Activated CD8-positive, alpha-beta memory T cell treated with anti-CD3 and anti-CD28 coated beads for 24 hours (primary cell): ENCODE measurements around the gene JCAD.

Experiments used
- DNase-seq: peaks from one replicate; pipeline ENCODE4 v3.0.0-alpha.2; 2020

The JCAD gene

DNA sequence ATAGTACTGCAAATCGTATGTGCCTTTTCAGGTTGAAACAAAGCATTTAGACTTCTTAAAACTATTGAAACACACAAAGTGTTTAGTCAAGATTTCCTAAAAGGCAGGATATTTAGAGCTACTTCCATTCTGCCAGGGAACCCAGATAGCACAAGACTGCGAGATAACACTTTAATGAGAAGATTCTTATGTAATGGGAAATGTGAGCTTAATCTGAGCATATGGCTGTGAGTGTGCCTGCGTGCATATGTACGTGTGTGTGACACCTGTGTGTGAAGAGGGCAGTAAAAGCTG, 14.3 kb upstream of the JCAD start:
- no peak for DNase-seq

DNA sequence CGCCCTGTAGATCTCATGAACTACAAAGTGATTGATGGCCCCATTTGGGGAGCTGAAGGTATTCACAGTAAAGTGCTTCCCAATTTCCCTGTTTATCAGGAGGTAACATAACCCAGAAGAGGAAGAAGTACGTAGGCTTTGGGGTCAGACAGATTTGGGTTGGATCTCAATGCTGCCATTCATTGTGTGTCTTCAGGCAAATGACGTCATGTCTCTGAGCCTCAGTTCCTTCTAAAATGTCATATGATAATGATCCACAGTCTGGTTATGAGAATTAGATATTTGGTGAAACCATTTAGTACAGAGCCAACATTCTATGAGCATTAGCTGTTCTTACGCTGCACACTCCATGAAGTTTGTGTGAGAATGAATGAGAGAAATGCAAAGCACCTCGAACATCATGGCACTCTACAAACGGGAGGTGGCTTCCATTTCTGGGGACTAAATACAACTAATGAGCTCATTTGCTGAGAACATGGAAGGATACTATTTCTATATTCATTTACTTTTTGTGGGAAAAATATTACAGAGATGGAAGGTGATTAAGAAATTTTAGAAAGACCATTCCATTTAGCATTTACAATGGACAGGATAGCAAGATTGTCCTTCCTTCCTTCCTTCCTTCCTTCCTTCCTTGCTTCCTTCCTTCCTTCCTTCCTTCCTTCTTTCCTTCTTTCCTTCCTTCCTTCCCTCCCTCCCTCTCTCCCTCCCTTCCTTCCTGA, 13.8 kb upstream of the JCAD start:
- no peak for DNase-seq

DNA sequence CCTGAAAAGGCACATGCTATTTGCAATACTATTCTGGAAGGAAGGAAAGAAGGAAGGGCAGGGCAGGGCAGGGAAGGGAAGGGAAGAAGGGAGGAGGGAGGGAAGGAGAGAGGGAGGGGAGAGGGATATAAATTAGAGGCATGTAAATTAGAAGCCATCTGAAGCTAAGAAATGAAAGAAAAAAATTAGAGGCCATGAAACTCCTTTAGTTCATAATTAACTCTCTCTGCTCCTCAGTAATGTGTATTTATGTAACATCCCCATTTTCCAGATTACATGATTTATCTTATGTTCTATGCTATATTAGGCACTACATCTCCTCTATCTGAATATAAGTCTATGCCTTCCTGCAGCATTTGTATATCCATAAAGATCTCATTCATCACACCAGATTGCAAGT, 12.7 kb upstream of the JCAD start:
- no peak for DNase-seq

DNA sequence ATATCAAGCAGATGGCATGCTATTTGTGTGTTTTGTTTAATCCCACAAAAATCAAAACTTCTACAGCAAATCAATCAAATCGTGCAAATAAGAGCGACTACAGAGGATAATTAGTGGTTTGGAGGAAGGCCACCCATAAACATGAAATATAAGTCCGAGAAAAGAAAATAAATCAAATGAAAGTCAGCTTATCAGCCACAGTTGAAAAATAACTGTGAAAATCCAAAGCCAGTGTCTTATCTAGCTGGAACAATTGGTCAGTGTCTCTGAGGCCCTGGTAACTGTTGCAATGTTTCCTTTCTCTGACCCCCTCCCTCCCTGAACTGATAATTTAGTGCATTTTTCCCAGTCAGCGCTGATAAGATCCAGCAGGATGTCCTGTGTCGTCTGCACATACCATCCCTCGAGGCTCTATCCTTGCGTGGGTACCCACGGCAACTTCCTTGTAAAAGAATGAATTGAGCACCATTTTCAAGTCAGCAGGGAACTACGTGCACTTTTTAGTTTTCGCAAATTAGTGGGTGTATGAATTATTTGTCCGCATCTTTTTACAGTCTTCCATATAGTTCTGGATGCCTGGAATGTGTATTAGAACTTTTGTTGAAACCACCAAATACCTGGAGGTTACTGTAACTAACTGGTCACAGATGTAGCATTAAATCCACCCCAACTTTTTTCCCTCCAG, 10.8 kb upstream of the JCAD start:
- DNase-seq: no peak

DNA sequence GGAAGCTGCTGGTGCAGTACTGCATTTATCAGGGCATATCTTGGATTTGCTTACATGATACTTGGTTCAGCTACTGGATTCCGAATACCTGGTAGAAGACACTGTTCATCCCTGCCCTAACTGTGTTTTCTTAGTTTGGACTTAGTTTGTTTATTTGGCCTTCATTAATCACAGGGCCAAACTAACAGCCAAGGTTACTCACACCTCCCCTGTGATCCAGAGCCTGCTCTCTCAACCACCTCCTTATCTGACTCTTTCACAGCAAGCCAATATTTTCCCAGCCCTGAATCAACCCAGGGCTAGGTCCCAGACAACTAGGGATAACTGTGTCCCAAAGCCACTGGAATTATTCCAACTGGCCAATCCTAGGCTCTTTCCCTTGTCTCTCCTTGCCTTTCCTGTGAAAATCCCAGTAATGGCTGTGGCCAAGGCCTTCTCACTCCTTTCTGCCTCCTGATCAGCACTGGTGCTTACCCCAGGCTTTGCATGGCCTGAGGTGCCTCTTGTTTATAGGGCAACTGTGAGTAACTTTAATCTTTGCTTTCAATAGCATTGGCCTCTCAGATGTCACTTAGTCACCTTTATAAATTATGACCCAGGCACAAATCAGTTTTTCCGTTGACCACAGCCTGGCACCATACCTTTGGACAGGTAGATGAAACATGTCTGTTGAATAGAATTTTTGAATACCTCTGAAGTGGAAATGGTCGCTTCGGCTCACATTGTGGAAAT, 9.3 kb upstream of the JCAD start:
- DNase-seq: no peak

DNA sequence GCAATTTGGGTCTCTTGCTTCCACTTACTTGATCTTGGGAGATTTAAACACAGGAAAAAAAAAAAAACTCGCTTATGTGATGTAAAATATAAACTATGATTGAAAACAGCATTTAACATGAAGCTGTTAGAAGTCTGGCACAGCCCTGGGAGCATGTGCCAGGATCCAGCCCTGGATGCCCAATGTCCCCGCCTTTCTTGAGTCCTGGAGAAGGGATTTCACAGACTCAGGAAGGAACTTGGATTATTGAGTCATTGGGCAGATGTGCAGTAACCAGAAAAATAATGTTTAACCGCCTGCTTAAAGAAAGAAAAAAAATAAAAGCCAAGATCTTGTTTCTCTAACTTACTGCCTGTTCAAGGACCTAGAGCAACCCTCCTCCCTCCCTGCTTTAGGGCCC, 3.7 kb upstream of the JCAD start:
- DNase-seq: no peak

DNA sequence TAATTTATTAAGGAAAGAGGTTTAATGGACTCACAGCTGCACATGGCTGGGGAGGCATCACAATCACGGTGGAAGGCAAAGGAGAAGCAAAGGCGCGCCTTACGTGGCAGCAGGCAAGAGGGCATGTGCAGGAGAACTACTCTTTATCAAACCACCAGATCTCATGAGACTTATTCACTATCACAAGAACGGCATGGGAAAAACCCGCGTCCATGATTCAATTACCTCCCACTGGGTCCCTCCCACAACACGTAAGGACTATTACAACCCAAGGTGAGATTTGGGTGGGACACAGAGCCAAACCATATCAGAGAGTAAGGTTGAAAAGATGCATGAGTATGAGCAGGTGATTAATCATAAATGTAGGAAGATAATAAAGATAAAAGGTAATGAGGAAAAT, 3.2 kb upstream of the JCAD start:
- DNase-seq: no peak

DNA sequence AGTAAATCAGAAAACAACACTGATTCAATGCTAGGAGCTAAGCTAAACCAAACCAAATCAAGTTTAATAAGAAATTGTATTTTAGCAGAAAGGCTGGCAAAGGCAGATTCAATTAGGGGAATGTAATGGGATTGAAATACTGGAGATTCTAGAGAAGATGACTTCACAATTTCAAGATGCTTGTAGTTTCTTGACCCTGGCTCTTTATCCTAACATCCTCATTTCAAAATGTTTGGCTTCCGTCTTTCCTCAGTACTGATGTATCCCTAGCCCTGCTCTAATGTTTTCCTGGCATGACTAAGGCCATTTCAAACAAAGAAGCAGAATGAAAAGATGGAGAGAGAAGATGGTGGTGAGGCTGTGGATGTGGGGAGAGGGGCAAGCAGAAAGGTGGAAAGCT, 2.7 kb upstream of the JCAD start:
- DNase-seq: no peak

DNA sequence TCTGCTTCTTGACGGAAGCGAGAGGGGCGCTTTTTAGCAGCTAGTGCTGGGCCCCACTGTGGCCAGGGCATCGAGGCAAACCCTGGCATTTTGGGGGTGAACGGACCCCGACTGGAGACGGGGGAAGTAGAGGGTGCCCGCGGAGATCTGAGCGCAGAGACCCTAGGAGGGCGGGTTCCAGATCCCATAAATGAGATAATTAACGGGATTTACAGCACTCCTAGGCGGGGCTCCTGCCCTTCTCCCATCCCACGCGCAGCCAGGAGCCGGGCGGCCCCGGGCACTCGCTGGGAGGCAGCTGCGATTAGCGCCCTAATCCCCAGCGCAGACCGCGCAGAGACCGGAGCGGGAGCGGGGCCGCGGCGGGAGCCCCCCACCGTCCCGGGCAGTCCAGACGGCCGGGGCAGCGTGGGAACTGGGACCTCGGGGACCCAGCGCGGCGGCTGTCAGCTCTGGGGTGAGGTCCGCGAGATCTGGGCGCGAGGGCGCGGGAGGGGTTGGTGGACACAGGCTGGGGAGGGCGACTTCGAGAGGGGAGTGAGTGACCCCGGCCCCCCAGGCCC, 735 bp downstream of the JCAD start:
- DNase-seq: peak; percentile 59

DNA sequence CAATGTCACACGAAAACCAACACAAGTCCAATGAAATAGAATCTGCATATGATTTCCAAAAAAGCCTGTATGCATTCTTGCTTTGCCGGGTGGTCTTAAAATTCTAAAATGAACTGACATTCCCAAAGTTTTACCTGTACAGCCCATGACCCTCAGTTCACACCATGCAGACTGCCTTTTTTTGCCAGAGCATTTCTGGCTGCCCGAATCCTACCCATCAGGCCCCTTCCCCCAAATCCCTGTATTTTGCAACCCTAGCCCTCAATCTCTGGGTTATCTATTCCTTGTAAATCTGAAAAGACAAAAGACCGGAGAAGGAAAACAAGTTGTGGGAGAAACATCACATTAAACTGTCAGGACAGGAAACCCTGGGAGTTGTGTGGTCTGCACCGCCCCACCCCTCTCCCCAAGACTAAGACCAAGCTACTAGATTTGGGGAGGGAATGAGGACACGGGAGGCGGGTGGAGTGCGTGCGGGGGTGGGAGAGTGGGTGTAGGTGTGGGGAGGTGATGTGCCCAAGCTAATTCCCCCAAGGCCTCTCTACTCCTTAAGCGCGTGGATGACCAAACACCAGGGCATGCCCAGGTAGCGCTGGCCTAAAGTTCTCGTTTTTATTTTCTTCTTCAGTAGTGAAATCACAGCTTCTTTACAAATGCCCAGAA, 1.4 kb downstream of the JCAD start:
- DNase-seq: peak; percentile 43

DNA sequence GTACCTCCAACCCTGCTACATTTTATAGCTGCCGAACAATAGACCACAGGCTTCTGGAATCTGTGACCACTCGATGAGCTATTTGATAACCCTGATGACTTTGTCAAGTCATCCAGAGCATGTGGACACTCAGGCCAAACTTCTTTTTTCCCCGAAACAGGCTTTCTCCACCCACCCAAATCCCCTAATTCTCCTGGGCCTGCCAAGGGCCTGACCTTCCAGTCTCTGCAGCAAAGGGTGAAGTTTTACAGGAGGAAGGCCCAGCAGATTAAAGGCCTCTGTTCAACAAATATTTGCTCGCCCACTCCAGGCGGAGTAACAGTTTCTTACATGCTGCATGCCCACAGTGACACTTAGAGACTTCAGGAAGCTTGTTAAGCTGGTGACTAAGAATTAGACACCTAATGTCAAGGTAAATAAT, 2.0 kb downstream of the JCAD start:
- peak; percentile 28 for DNase-seq

DNA sequence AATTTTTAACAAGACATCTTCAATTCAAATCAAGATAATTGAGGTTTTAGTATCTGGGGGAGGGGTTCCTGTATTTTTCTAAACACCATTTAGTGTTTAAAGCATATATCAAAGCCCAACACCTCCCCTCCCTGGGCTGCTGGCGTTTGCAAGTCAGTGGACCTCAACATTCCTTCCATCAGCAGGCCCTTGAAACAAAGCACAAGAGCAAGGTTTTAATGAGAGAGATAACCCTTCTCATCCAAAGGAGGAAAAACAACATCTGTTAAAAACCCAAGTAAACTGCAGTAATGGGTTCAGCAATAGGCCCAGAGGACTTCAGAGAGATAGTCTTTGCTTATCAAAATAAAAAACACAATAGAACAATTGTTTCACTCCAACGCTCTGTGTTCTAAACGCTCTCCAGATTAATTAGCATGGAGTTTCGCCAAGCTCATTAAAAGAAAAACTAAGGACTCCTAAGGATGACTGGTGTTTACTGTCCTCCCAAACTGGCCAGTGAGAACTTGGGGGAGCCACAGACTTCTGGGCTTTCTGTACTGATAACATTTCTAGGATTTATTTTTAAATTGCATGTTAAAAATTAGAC, 2.5 kb downstream of the JCAD start:
- DNase-seq: no peak

DNA sequence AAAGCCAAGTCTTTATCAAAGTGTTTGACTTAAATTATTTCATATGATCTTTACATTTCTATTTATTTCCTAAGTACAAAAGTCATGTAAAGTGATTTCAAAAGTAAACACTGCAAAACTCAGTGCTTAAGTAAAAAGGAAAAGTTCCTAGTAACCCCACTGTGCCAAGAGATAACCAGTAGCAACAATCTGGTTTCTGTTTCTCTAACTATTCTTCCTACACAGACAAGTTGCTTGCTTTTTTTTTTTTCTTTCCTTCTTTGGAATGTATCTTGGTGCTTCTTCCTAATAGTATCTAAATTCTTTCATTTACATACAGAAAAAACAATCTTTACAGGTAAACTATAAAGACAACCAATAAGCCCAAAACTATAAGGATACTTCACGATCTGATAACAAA, 3.1 kb downstream of the JCAD start:
- DNase-seq: no peak

DNA sequence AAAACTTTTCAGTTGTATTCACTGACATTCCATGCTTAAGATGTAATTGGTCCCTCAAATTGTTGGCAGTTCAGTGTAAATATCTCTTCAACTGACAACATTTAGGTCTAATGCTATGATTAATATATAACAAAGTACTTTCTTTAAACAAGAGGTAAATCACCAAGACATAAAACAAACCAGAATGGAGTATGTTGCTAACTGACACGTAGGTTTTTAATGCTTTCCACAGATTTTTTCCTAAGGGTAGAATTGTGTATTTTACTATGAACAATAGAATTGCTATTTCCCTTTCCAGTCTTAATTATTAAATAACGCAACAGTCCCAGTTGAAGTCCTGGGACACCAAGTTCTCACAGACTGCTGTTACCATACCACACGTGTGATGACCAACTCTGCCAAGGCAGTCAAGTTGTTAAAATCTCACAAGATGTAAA, 4.1 kb downstream of the JCAD start:
- no peak for DNase-seq

DNA sequence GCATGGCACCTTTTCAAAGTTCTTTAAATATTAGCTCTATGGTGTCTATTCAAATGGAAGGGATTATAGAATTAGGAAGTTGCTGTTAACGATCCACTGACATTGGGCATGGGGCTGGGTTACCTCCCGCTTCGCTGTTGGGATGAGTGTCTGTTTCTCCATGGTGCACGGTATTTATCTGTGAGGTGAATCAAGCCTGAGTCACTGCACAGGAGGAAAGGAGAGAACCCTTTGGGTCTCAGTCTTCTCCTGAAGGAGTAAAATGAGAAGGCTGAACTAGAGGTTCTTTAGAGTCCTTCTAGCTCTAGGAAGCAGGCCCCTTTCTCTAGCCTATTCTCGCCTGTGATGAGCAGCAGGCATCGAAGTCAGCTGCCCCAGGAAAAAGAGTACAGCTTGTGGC, 7.3 kb downstream of the JCAD start:
- DNase-seq: no peak

DNA sequence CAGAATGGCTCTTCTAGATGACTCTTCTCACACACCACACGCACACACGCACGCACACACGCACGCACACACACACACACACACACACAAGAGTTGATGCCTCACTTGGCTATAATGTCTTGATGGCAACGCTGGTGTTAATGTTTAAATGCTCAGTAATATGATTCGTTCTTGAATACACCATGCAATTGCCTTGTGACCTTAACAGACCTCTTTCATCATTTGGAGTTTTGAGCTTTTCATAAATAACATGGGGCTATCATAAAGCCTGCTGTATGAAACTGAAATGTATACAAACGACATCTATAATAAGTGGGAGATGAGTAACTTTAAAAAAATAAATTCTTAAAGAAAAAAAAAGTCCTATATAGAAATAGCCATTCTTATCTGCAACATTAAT, 8.2 kb downstream of the JCAD start:
- no peak for DNase-seq

DNA sequence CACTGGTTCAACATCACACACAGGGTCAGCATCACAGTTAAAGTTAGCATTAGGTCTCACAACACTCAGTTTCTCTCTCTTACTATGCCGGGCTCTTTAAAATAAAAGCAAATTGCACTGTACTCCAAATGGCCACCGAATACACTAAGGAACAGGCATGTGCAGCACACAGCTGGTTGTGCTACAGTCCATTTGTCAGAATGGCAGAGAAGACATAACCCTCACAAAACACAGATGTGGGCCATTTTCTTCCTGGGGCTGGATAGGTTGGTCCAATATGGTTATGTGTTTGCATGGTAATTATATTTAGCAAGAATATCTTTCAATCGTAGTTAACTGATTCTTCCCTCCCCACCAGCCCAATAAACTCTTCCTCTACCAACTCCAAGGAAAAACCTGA, 9.0 kb downstream of the JCAD start:
- DNase-seq: no peak

DNA sequence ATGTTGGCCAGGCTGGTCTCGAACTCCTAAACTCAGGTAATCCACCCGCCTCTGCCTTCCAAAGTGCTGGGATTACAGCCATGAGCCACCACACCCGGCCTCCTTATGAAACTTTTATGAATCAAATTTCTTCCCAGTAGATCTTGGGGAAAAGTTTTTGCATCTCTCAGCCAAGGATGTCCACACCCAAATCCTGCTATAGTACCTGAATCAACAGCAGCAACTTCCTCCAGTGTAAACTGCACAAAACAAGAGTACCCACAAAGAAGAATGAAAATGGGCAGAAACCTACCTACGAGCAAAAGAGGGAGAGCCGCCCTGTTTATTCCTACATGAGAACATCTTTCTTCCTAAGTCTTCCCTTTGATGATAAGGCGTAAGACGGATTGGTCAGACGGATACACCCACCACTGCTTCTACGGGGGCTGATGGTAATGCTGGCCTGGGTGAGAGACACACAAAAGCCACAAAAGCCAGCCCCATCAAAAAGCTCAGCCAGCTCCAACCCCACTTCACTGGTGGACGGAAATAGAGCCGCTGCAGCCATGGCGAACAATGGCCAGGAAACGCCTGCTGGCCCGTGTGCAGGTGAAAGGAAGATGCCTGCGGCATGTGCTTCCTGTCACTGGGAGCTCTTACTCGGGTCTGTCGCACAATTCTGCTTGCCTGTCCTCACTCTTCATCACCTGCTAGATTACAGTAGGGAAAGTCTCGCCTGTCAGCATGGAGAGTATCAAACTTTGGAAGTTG, 10.4 kb downstream of the JCAD start:
- no peak for DNase-seq

DNA sequence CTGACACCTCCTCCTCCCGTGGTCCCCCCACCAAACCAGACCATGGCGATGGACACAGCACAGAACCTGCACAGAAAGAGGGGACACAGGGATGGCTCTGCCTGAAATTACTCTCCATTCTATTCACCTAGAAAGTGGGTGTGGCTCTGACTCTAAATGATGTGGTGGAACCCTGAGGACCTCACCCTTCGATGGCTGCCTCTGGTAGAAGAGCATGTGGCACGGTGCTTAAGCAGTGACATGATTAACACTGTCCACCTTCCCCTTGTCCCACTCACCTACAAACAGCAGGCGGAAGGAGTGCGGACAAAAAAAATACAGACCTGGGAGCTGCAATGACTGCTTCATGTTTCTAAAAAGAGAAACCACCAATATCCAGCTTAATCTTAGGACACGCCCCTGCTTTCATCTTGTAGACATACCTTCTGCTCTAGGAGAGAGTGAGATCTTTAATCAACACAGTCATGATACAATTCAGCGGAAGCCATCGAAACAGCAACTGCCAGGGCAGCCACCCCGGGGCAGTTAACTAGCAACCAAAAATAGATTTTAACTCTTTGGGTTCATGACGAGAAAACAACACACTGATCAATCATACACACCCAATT, 11.4 kb downstream of the JCAD start:
- DNase-seq: no peak

DNA sequence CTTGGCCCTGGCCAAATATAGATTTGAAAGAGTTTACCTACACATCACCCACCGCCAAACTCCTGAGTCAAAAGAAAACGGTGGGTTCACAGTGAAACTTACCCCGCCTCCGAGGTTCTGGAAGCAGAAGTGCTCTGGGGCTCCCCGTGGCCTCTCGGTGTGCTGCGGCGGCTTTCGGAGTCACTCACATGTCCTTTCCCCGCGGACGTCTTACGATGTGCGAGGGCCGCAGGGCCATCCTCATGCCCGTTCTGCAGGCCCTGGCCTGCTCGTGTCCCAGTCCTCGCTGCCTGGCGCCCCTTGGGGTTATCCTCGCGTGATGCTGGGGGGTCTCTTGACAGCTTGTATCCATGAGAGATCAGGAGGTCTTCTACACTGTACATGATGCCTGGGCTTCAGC, 12.0 kb downstream of the JCAD start:
- DNase-seq: no peak

DNA sequence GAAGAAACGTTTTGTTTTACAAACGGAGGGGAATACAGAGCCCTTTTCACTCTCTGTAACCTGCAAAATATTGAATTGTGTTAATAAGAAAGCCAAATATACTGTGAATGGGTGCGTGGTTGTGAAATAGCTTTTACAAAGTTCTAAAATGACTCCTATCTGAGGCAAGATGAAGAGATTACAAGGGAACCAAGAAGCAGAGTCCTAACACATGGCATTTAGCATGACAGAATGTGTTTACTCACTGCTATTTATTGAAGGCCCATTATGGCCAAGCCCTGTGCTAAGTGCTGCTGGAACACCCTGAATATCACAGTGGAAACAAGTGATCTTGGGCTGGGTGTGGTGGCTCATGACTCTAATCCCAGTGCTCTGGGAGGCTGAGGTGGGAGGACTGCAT, 12.9 kb downstream of the JCAD start:
- no peak for DNase-seq

DNA sequence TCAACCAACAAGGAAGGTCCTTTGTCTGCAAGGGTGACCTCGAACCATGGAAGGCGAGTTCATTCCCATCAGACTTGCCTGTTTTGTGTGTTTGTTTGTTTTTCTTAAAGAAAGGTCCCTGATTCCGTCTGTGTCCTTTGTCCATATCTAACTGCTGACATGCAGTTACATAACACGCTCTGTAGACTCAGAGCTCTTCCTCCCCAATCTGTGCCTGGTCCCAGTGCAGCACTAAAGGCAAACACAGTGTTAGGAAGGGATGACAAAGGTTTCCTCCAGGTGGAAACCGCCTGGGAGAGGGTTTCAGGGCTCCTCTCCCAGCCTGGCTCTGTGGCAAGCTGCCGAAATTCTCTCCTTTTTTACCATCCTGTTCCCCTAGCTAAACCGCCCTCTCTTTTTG, 13.4 kb downstream of the JCAD start:
- DNase-seq: no peak
